ENCODE results near the gene TFAP2A.

The TFAP2A gene

DNA sequence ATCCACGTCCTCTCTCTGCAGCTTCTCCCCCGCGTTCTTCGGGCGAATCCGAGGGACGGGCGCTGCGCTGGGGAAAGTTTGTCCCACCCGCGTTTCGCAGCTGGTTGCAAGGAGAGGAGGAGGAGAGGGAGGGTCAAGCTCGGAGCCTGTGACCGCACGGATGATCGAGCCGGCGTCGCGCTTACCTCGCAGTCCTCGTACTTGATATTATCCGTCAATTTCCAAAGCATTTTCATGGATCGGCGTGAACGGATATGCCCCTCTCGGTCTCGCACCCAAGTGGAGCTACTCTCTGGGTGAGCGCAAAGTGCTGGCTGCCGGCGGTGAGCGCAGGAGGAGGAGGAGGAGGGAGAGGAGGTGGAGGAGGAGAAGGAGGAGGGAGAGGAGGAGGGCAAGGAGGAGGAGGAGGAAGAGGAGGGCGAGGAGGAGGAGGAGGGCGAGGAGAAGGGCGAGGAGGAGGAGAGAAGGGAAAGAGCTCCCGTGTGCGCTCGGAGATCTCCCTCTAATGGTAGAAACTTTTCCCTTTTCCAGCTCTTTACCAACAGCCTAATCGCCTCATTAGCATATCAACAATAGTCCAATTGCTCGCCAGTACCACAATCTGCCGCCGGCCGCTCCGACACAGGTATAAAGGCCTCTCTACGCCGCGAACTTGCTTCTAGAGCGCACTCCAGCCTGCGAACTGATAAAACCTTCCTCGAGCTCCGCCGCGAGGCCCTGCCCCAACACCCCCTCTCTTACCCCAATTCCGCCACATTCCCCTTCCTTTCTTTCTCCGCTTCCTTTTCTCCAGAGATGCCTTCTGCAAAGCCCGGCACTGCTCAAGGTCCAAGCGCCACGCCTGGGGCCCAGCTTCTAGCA lies at the start of gene TFAP2A:
TSS of gene TFAP2A (minus strand) at position 319 of the 861 bp plus-strand sequence. CDS start at position 236, 83 bp downstream.
- in situ Hi-C loops (cut with HindIII; ENCODE audit: low sequenced_read_pairs) = no loop called here
- H3K4me3 ChIP-seq (ENCODE audit: low read depth, low read length) = peak within 1 kb of the TSS; percentile 7

DNA sequence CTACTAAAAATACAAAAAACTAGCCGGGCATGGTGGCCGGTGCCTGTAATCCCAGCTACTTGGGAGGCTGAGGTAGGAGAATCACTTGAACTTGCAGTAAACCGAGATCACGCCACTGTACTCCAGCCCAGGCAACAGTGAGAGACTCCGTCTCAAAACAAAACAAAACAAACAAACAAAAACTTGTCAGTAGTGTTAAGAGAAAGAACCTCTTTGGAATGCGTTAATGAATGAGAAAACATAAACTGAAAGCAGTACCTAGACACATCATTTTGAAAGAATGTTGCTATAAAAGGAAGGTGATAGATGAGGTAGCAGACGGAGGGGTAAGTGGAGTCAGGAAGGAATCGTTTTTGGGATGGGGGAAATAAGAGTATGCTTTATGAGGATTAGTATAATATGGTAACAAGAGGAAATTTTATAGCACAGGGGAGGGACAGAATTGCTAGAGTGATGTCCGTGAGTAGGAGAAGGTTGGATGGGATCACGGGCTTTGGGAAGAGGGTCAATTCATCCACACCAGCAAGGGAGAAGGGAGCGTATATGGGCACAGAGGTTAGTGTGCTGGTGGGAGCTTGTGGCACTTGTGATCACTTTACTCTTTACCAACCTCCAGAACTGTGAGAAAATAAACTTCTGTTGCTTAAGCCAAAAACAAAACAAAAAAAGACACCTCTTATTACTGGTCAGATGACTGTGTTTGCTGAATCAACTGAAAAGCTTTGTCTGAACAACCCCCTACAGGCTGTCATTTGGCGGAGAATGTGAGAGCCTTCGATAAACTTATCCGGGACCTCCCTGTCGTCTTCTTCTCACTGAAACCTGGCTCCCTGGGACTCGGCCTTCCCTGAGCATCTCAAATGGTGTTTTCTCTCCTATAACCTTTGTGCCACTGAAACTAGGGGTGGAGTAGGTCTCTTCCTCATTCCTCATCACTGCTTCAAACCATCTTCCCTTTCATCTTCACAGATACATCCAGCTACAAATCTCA lies 48.9 kb upstream of the TFAP2A start:
- DNase-seq (ENCODE audit: low read depth) = no peak
- in situ Hi-C loops (cut with HindIII; ENCODE audit: low sequenced_read_pairs) = no loop called here
- TF ChIP-seq, protein P1, sequence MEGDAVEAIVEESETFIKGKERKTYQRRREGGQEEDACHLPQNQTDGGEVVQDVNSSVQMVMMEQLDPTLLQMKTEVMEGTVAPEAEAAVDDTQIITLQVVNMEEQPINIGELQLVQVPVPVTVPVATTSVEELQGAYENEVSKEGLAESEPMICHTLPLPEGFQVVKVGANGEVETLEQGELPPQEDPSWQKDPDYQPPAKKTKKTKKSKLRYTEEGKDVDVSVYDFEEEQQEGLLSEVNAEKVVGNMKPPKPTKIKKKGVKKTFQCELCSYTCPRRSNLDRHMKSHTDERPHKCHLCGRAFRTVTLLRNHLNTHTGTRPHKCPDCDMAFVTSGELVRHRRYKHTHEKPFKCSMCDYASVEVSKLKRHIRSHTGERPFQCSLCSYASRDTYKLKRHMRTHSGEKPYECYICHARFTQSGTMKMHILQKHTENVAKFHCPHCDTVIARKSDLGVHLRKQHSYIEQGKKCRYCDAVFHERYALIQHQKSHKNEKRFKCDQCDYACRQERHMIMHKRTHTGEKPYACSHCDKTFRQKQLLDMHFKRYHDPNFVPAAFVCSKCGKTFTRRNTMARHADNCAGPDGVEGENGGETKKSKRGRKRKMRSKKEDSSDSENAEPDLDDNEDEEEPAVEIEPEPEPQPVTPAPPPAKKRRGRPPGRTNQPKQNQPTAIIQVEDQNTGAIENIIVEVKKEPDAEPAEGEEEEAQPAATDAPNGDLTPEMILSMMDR (IDR thresholded peaks at IDR 0.05; ENCODE audit: low read depth, low read length, missing control alignments) = no peak

More for the DNA sequence above, at the start of gene TFAP2A:
- no peak for DNase-seq (ENCODE audit: low read depth)
- TF ChIP-seq, protein P1 (IDR thresholded peaks at IDR 0.05; ENCODE audit: low read depth, low read length, missing control alignments) = peak; percentile 44

DNA sequence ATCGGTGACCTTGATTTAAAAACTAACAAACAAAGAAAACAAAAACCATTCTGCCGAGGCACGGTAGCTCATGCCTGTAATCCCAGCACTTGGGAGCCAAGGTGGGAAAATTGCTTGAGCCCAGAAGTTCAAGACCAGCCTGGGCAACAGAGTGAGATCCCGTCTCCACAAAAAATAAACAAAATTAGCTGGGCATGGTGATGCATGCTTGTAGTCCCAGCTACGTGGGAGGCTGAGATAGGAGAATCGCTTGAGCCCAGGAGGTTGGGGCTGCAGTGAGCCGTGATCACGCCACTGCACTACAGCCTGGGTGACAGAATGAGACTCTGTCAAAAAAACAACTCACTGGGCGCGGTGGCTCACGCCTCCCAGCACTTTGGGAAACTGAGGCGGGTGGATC lies 48.2 kb upstream of the TFAP2A start:
- in situ Hi-C loops (cut with HindIII; ENCODE audit: low sequenced_read_pairs) = no loop called here
- H3K4me3 ChIP-seq (ENCODE audit: low read depth, low read length) = no peak overlapping the region
- TF ChIP-seq, protein P1 (IDR thresholded peaks at IDR 0.05; ENCODE audit: low read depth, low read length, missing control alignments) = no peak
- DNase-seq (ENCODE audit: low read depth) = no peak

More for the DNA sequence above, 48.9 kb upstream of the TFAP2A start:
- H3K4me3 ChIP-seq (ENCODE audit: low read depth, low read length) = no peak overlapping the region

DNA sequence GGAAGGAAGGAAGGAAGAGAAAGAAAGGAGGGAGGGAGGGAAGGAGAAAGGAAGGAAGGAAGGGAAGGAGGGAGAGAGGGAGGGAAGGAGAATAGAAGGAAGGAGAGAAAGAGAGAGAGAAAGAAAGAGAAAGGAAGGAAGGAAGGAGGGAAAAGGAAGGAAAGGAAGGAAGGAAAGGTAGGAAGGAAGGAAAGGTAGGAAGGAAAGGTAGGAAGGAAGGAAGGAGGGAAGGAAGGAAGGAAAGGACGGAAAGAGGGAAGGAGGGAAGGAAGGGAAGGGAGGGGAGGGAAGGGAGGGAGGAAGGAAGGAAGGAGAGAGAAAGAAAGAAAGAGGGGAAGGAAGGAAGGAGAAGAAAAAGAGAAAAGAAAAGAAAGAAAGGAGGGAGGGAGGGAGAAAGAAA lies 47.0 kb upstream of the TFAP2A start:
- DNase-seq (ENCODE audit: low read depth) = no peak
- in situ Hi-C loops (cut with HindIII; ENCODE audit: low sequenced_read_pairs) = no loop called here
- no peak overlapping the region for H3K4me3 ChIP-seq (ENCODE audit: low read depth, low read length)
- TF ChIP-seq, protein P1 (IDR thresholded peaks at IDR 0.05; ENCODE audit: low read depth, low read length, missing control alignments) = no peak

DNA sequence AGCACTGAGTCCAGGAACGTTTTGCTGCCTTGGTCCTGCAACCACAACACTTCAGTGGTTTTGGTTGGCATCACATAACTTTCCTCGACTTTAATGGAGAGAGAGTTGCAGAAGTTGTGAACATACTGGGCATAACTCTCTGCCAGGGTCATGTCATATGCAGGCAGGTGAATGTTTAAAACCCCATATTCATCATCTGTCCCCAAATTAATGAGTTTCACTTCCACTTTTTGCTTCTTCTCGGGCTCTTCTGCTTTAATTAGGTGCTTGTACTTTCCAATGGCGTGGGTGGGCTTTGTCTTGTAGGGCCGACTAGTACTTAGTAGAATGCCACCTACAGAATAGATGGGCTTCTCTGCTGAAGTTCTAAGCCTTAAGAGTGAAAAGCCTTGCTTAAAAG lies 45.2 kb upstream of the TFAP2A start:
- TF ChIP-seq, protein P1 (IDR thresholded peaks at IDR 0.05; ENCODE audit: low read depth, low read length, missing control alignments) = no peak
- in situ Hi-C loops (cut with HindIII; ENCODE audit: low sequenced_read_pairs) = no loop called here
- no peak for DNase-seq (ENCODE audit: low read depth)
- no peak overlapping the region for H3K4me3 ChIP-seq (ENCODE audit: low read depth, low read length)

DNA sequence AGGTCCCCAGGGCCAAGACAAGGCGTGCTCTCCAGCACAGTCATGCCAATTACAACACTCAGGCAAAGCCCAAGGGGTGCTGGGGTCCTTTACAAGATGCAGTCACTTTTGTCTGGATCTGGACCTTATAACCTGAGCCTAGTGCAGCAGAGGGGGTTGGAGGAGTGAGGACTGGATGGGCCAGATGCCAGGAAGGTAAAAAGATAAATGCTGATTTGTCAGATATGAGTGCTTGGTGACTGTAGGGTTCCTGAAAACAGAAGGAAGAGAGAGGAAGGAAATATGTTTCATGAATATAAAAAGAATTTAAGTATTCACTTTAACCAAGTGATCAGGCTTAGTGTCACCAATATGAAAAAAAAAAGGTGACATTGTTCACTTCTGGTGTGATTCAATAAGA lies 43.4 kb upstream of the TFAP2A start:
- DNase-seq (ENCODE audit: low read depth) = no peak
- no peak overlapping the region for H3K4me3 ChIP-seq (ENCODE audit: low read depth, low read length)
- TF ChIP-seq, protein P1 (IDR thresholded peaks at IDR 0.05; ENCODE audit: low read depth, low read length, missing control alignments) = no peak
- in situ Hi-C loops (cut with HindIII; ENCODE audit: low sequenced_read_pairs) = no loop called here

Measured in astrocyte of the cerebellum (primary cell).